GM23248 (cell line): Measurements from ENCODE around the gene TECPR2. TPM values are rescaled to one million over a fixed set of nuclear protein-coding genes. Genes with fewer than 3 reads are reported as not detected.

Source experiments
- DNase-seq: peaks from one replicate; pipeline ENCODE4 v3.0.0-alpha.2; 2015
- H2AFZ ChIP-seq: fragments of 200-600 bp; sonication (generic); 2 replicates; pipeline ENCODE4 v1.6.1; 2016; ENCODE audit warnings: antibody characterized with exemption
- H3F3A ChIP-seq: fragments of 200-600 bp; sonication (generic); 2 replicates; pipeline ENCODE4 v1.6.1; 2016; ENCODE audit warnings: mild to moderate bottlenecking, antibody characterized with exemption, mixed run types; ENCODE audit not compliant: insufficient read depth
- H3K27ac ChIP-seq: fragments of 200-600 bp; sonication (generic); 2 replicates; pipeline ENCODE4 v1.5.1; 2016; ENCODE audit warnings: mild to moderate bottlenecking
- H3K27me3 ChIP-seq: fragments of 200-600 bp; sonication (generic); replicated peaks from 2 replicates; pipeline ENCODE4 v1.6.1; 2016; ENCODE audit warnings: mild to moderate bottlenecking; ENCODE audit not compliant: insufficient read depth
- H3K36me3 ChIP-seq: fragments of 200-600 bp; sonication (generic); 2 replicates; pipeline ENCODE4 v1.6.1; 2016; ENCODE audit warnings: low read depth, mild to moderate bottlenecking
- H3K4me1 ChIP-seq: fragments of 200-600 bp; sonication (generic); 2 replicates; pipeline ENCODE4 v1.6.1; 2016; ENCODE audit warnings: mild to moderate bottlenecking; ENCODE audit not compliant: insufficient read depth
- H3K4me2 ChIP-seq: fragments of 200-600 bp; sonication (generic); one replicate; pipeline ENCODE4 v1.6.1; 2016; ENCODE audit warnings: mild to moderate bottlenecking; ENCODE audit not compliant: unreplicated experiment
- H3K4me3 ChIP-seq: fragments of 200-600 bp; sonication (generic); 2 replicates; pipeline ENCODE4 v1.5.1; 2016; ENCODE audit warnings: mild to moderate bottlenecking
- H3K79me2 ChIP-seq: fragments of 200-600 bp; sonication (generic); 2 replicates; pipeline ENCODE4 v1.6.1; 2016; ENCODE audit warnings: mild to moderate bottlenecking; ENCODE audit not compliant: insufficient read depth
- H3K9ac ChIP-seq: fragments of 200-600 bp; sonication (generic); 2 replicates; pipeline ENCODE4 v1.6.1; 2016; ENCODE audit warnings: mild to moderate bottlenecking
- H3K9me2 ChIP-seq: fragments of 200-600 bp; sonication (generic); 2 replicates; pipeline ENCODE4 v1.6.1; 2016; ENCODE audit warnings: mixed run types, mild to moderate bottlenecking, moderate library complexity; ENCODE audit not compliant: insufficient read depth
- H3K9me3 ChIP-seq: fragments of 200-600 bp; sonication (generic); one replicate; pipeline ENCODE4 v1.6.1; 2017; ENCODE audit warnings: low read depth
- H4K20me1 ChIP-seq: fragments of 200-600 bp; sonication (generic); 2 replicates; pipeline ENCODE4 v1.6.0; 2016; ENCODE audit not compliant: insufficient read depth
- EZH2 ChIP-seq: fragments of 200-600 bp; sonication (generic); IDR thresholded peaks from 2 replicates; pipeline ENCODE4 v1.6.1; 2018; ENCODE audit warnings: antibody characterized with exemption, mild to moderate bottlenecking; ENCODE audit not compliant: insufficient read depth, poor library complexity, severe bottlenecking
- EZH2phosphoT487 ChIP-seq: fragments of 200-600 bp; sonication (generic); IDR thresholded peaks from 2 replicates; pipeline ENCODE4 v1.6.1; 2018; ENCODE audit warnings: antibody characterized with exemption, moderate library complexity, mild to moderate bottlenecking, low read depth; ENCODE audit not compliant: insufficient read depth
- WGBS, 2 experiments: methylation state at CpG; one replicate each; pipeline ENCODE4 v1.1.6; 2015 to 2017; ENCODE audit warnings: low lambda C conversion rate in 2 of 2, low coverage in 1 of 2; ENCODE audit errors: missing lambda C conversion rate in 2 of 2; 5-methylcytosine and 5-hydroxymethylcytosine counted together
- in situ Hi-C: fragments of 300-500 bp; cut with MboI; formaldehyde crosslinking; loops from 2 replicates; pipeline ENCODE4 v1.15.0; 2020
- polyA plus RNA-seq: library from polyadenylated mRNA; unstranded; fragments of >200 nt; fragmentation: Nextera tagmentation; extraction: Ambion mirVana; gene quantifications from 2 replicates; pipeline ENCODE4 v1.2.1, GENCODE V29; 2016
- total RNA-seq: library from RNA; depleted of rRNA; stranded (reverse); fragments of >200 nt; shearing (Covaris generic); gene quantifications from 2 replicates; pipeline ENCODE4 v1.2.3, GENCODE V29; 2014

TECPR2 gene
- total and polyA plus RNA-seq, 2 experiments from 2014 or later = 11.4 to 15.8 TPM

GRCh38 chr14:102498678-102499265, 136.0 kb downstream of the TECPR2 start:
- Histone ChIP-seq H3K36me3 (no peaks in the 10 kb centered on the region), H3K79me2 (no peaks in the 10 kb centered on the region), H3K9me2 (no peaks in the 10 kb centered on the region), H3K27me3 (no peaks in the 10 kb centered on the region), H3K9ac (no peak overlapping the region), H3K4me2 (no peak overlapping the region), H3K4me3 (no peak overlapping the region), H4K20me1 (no peaks in the 10 kb centered on the region), H2AFZ (no peak overlapping the region), H3F3A (peaks cover 12% of the 10 kb centered on the region), H3K27ac (no peak overlapping the region), H3K4me1 (peaks cover 12% of the 10 kb centered on the region), H3K9me3 (no peaks in the 10 kb centered on the region)
- no peak for DNase-seq
- in situ Hi-C loops = no loop called here
- 93 to 95% methylated on average over 21 of the region's 21 CpGs for WGBS, 2 experiments
- TF ChIP-seq EZH2 = no peak
- TF ChIP-seq EZH2phosphoT487 = no peak

GRCh38 chr14:102499401-102500157, 136.8 kb downstream of the TECPR2 start:
- in situ Hi-C loops = no loop called here

GRCh38 chr14:102500158-102500662, 137.5 kb downstream of the TECPR2 start:
- Histone ChIP-seq H3K4me2 (peak overlapping the region; percentile 20), H3K79me2 (no peaks in the 10 kb centered on the region), H3K27me3 (no peaks in the 10 kb centered on the region), H3K4me3 (no peak overlapping the region), H3K4me1 (peaks cover 12% of the 10 kb centered on the region), H3F3A (peaks cover 12% of the 10 kb centered on the region), H3K9me3 (no peaks in the 10 kb centered on the region), H3K27ac (peak overlapping the region; percentile 88), H4K20me1 (no peaks in the 10 kb centered on the region), H3K9me2 (no peaks in the 10 kb centered on the region), H3K36me3 (no peaks in the 10 kb centered on the region), H2AFZ (peak overlapping the region; percentile 78), H3K9ac (peak overlapping the region; percentile 66)
- no peak for TF ChIP-seq EZH2phosphoT487
- TF ChIP-seq EZH2 = no peak
- DNase-seq = peak; percentile 90
- WGBS, 2 experiments = 37 to 38% methylated on average over 13 to 14 of the region's 14 CpGs
- in situ Hi-C loops = no loop called here

More at GRCh38 chr14:102499401-102500157, 136.8 kb downstream of the TECPR2 start:
- WGBS, 2 experiments = 75 to 76% methylated on average over 22 to 23 of the region's 23 CpGs
- no peak for DNase-seq
- Histone ChIP-seq H3K79me2 (no peaks in the 10 kb centered on the region), H3K27me3 (no peaks in the 10 kb centered on the region), H3K9me3 (no peaks in the 10 kb centered on the region), H3K4me3 (no peak overlapping the region), H3K4me1 (peaks cover 12% of the 10 kb centered on the region), H3K36me3 (no peaks in the 10 kb centered on the region), H3K9ac (peak overlapping the region; percentile 66), H4K20me1 (no peaks in the 10 kb centered on the region), H2AFZ (peak overlapping the region; percentile 78; the same call in 1 of the 2 replicates), H3K4me2 (no peak overlapping the region), H3K9me2 (no peaks in the 10 kb centered on the region), H3K27ac (peak overlapping the region; percentile 88), H3F3A (peaks cover 12% of the 10 kb centered on the region)
- TF ChIP-seq EZH2 (no peak), EZH2phosphoT487 (no peak)

- Histone ChIP-seq H4K20me1 (no peaks in the 10 kb centered on the region), H3K27me3 (no peaks in the 10 kb centered on the region), H3K4me2 (peak overlapping the region; percentile 8), H3K79me2 (no peaks in the 10 kb centered on the region), H3F3A (peaks cover 12% of the 10 kb centered on the region), H2AFZ (peak overlapping the region; percentile 78), H3K9me3 (no peaks in the 10 kb centered on the region), H3K4me1 (peaks cover 12% of the 10 kb centered on the region), H3K27ac (peak overlapping the region; percentile 88), H3K4me3 (no peak overlapping the region), H3K36me3 (no peaks in the 10 kb centered on the region), H3K9me2 (no peaks in the 10 kb centered on the region), H3K9ac (peak overlapping the region; percentile 66)
- TF ChIP-seq EZH2 (no peak), EZH2phosphoT487 (no peak)
- no peak for DNase-seq
- in situ Hi-C loops = no loop called here
- WGBS, 2 experiments = 95 to 100% methylated on average over 3 of the region's 3 CpGs
Observed at GRCh38 chr14:102500713-102501112, 138.0 kb downstream of the TECPR2 start.
